Stimulated activated naive CD8-positive, alpha-beta T cell treated with anti-CD3 and anti-CD28 coated beads, Interleukin-15, amount 100 ng/mL, for 72 hours (primary cell): ENCODE measurements around the gene AFF3.

ENCODE experiments used
- ATAC-seq: fragments of 150-1000 bp; cut with Tn5 transposase; 2 replicates; pipeline ENCODE4 v1.10.0; 2021; ENCODE audit warnings: mild to moderate bottlenecking, moderate library complexity
- DNase-seq, 2 donors: peaks; one replicate each; pipeline ENCODE4 v3.0.0; 2021 to 2022
- H3K27ac Mint-ChIP-seq, 2 donors: one replicate each; pipeline ENCODE4 v1.8.0; 2022; ENCODE audit warnings: mild to moderate bottlenecking in 2 of 2, mixed read lengths in 2 of 2, moderate library complexity in 2 of 2
- H3K27me3 Mint-ChIP-seq: one replicate; pipeline ENCODE4 v1.8.0; 2022; ENCODE audit warnings: mixed read lengths
- H3K4me1 Mint-ChIP-seq: one replicate; pipeline ENCODE4 v1.8.0; 2022; ENCODE audit warnings: mild to moderate bottlenecking, mixed read lengths
- H3K4me3 Mint-ChIP-seq, 2 donors: one replicate each; pipeline ENCODE4 v1.8.0; 2022; ENCODE audit warnings: mild to moderate bottlenecking in 2 of 2, mixed read lengths in 2 of 2, moderate library complexity in 1 of 2
- H3K9me3 Mint-ChIP-seq, 2 donors: one replicate each; pipeline ENCODE4 v1.8.0; 2022; ENCODE audit warnings: mixed read lengths in 2 of 2

The AFF3 gene

DNA sequence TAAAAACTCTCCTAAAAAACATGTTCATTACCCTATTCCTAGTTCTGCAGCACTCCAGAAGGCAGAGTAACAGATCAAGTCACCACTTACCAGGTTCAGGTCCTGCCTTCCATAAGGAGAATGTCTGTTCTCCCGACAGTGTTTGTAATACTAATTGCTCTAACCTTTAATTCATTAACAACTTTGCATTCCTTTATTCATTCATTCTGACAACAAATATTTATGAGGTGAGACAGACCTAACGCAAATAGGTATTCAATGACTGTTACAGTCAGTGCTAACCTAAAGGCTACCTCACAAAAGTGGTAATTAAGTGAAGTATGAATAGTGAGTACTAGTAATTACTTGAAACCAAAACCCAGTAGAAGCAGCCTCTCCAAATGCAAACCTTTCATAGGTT lies 224.0 kb downstream of the AFF3 start:
- H3K4me3 Mint-ChIP-seq = no peak overlapping the region
- H3K27ac Mint-ChIP-seq = no peak overlapping the region
- H3K9me3 Mint-ChIP-seq = no peaks in the 10 kb centered on the region
- no peaks in the 10 kb centered on the region for H3K4me1 Mint-ChIP-seq
- H3K27me3 Mint-ChIP-seq = no peaks in the 10 kb centered on the region
- no peak for DNase-seq
- no peak for ATAC-seq

DNA sequence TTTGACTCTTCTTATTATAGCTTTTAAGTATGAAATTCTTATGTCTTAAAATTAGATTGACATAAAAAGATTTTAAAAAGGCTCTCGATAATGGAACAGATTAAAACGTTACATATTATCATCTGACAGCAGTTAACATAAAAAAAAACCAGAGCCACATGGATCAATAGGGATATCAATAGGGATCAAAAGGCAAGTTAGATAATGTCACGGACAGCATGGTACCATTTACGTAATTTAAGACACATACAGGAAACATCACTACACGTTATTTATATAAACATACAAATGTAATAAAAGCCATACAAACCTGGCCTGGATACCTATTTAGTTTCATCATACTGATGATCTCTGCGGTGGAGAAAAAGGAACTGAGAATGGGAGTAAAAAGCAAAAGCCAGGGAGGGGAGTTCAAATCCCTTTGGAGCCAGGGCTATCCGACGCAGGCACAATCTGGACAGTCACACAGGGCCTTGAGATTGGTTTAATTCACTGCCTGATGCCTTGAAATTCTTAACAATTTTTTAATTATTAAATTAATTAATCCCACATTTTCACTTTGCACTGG lies 227.2 kb downstream of the AFF3 start:
- no peak for ATAC-seq
- no peak overlapping the region for H3K4me3 Mint-ChIP-seq

DNA sequence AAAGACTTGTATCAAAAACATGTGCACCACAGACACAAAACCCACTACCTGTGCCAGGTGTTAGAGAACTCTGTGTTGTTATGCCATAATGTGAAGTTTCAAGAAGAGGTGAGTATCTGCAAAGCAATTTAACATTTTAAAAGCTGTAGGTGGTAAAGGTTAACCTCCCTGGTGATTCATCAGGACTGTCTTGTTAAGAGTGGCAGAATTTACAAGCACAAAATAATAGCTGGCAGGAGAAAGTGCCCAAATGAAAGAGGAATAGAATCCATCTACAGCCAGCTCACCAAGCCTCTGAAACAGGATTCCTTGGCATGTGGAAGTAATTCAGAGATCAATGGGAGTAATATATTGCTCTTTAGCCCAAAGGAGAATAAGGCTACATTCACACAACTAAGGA lies 230.7 kb downstream of the AFF3 start:
- no peaks in the 10 kb centered on the region for H3K27me3 Mint-ChIP-seq
- H3K4me3 Mint-ChIP-seq = no peak overlapping the region
- no peak overlapping the region for H3K27ac Mint-ChIP-seq
- no peaks in the 10 kb centered on the region for H3K9me3 Mint-ChIP-seq
- no peaks in the 10 kb centered on the region for H3K4me1 Mint-ChIP-seq
- ATAC-seq (no peak), DNase-seq (no peak)

More for the DNA sequence above, 227.2 kb downstream of the AFF3 start:
- H3K9me3 Mint-ChIP-seq = no peaks in the 10 kb centered on the region
- no peak for DNase-seq
- H3K4me1 Mint-ChIP-seq = no peaks in the 10 kb centered on the region
- no peak overlapping the region for H3K27ac Mint-ChIP-seq
- H3K27me3 Mint-ChIP-seq = no peaks in the 10 kb centered on the region

DNA sequence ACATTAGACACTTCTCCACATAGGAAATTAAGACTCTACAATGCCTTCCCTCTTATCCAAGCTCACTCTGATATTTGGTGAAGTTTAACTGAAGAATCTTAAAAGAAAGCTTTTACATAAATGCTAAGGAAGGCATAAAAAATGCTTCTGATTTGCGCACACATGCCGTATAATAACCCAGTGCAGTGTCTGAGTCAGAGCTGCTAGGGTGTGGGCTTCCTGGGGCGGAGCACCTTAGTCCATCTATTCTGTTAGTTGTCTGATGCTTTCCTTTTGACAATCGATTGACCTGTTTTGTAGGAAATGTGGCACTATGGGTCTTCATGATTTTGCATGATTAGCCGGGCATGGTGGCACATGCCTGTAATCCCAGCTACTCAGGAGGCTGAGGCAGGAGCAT lies 231.5 kb downstream of the AFF3 start:
- H3K27me3 Mint-ChIP-seq = peaks cover 5% of the 10 kb centered on the region
- no peaks in the 10 kb centered on the region for H3K9me3 Mint-ChIP-seq
- ATAC-seq (no peak), DNase-seq (no peak)
- no peak overlapping the region for H3K4me3 Mint-ChIP-seq
- H3K27ac Mint-ChIP-seq = no peak overlapping the region
- no peaks in the 10 kb centered on the region for H3K4me1 Mint-ChIP-seq

DNA sequence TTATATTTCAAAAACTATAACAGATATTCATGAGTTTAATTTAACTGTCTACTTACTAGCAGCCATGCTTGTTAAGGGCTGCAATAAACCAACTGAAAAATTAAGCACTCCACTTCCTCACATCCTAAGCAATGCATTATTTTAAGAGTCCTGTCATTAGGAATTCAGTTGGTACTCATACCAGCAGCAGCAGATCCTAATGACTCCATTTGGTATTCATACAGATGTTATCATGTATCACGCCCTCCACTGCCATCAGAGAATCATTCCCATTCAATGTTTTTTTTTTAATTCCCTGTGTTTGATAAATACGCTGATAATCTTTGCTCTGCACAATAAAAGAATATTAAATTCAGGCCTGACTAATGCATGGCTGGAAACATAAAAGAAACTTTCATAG lies 236.8 kb downstream of the AFF3 start:
- ATAC-seq = no peak
- Mint-ChIP-seq H3K9me3 (no peaks in the 10 kb centered on the region), H3K27ac (no peak overlapping the region), H3K4me3 (no peak overlapping the region), H3K4me1 (no peaks in the 10 kb centered on the region), H3K27me3 (peaks cover 11% of the 10 kb centered on the region)
- DNase-seq = no peak

DNA sequence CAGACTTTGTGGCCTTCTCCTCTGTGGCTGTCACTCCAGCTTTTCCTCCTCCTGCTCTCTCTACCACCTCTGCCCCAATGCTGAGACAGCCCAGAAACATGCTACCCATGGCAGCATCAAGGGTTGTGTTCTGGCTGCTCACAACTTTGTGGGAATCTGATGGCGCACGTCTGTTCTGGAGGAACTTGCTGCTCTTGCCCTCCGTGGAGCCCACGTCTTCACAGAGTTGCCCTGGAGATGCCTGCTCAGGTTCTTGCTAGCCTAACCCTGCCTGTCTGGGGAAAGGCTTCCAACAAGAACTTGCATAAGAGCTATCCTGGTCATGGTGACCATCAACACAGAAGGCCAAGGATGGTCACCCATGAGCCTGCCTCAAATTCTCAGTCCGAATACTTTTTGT lies 237.4 kb downstream of the AFF3 start:
- no peak overlapping the region for H3K27ac Mint-ChIP-seq
- ATAC-seq = no peak

DNA sequence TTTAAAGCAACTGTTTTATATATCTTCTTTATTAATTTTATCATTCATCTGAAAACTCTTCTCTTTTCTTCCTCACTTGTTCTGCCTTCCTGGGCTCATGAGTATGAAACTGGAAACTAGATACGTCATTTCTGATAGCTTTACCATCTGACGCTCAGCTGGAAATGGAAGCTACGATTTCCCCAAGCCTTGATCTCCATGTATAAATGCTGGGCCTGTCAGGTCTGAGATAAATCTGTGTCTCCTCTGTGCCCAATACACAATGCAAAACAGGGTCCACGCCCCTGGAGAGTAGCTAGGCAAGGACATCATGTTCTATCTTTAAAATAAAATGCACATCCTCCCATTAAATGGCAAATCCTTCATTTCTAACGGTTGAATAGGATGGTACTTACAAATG lies 238.4 kb downstream of the AFF3 start:
- Mint-ChIP-seq H3K27ac (no peak overlapping the region), H3K4me3 (no peak overlapping the region), H3K9me3 (no peaks in the 10 kb centered on the region), H3K27me3 (peaks cover 11% of the 10 kb centered on the region), H3K4me1 (no peaks in the 10 kb centered on the region)
- no peak for DNase-seq
- ATAC-seq = no peak

More for the DNA sequence above, 237.4 kb downstream of the AFF3 start:
- H3K4me3 Mint-ChIP-seq = no peak overlapping the region
- H3K4me1 Mint-ChIP-seq = no peaks in the 10 kb centered on the region
- peaks cover 11% of the 10 kb centered on the region for H3K27me3 Mint-ChIP-seq
- no peak for DNase-seq
- no peaks in the 10 kb centered on the region for H3K9me3 Mint-ChIP-seq

DNA sequence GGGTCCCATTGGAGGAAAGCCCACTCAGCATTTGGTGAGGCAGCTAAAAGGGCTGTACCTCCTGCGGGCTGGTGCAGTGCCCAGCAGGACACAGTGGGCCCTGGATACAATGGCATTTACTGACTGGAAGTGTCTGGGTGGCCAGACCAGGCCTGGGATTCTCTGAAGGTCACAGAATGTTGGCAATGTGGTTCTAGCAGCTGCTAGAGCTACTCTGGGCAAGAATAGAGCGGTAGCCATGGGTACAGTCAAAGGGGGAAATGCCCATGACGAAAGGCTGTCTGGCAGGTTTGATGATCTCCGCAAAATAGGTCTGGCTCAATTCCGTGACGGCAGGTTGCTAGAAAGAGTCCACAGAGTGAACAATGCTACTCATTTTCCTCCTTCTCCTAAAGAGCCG lies 241.8 kb downstream of the AFF3 start:
- DNase-seq (no peak), ATAC-seq (no peak)
- no peak overlapping the region for H3K4me3 Mint-ChIP-seq
- no peaks in the 10 kb centered on the region for H3K9me3 Mint-ChIP-seq
- H3K27me3 Mint-ChIP-seq = peaks cover 10% of the 10 kb centered on the region
- no peak overlapping the region for H3K27ac Mint-ChIP-seq
- H3K4me1 Mint-ChIP-seq = no peaks in the 10 kb centered on the region

DNA sequence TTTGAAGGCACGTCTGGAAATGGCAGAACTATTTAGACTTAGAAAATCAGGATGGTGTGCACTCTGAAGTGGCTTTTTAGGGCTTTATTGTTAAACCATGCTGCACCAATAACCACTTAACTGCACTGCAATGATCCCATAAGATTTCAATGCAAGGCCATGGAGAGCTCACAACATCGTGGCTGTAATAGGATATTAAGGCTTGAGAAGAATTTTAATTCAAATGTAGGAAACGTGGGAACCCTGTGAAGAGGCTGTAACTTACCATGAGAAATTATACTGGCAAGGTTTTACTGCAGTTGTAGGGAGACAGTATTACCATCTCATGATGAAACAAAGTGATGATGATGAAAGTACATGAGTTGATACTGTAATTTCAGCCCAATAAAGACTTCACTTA lies 242.5 kb downstream of the AFF3 start:
- Mint-ChIP-seq H3K4me3 (no peak overlapping the region), H3K9me3 (no peaks in the 10 kb centered on the region), H3K27me3 (peaks cover 8% of the 10 kb centered on the region), H3K4me1 (no peaks in the 10 kb centered on the region), H3K27ac (no peak overlapping the region)
- no peak for ATAC-seq
- no peak for DNase-seq

DNA sequence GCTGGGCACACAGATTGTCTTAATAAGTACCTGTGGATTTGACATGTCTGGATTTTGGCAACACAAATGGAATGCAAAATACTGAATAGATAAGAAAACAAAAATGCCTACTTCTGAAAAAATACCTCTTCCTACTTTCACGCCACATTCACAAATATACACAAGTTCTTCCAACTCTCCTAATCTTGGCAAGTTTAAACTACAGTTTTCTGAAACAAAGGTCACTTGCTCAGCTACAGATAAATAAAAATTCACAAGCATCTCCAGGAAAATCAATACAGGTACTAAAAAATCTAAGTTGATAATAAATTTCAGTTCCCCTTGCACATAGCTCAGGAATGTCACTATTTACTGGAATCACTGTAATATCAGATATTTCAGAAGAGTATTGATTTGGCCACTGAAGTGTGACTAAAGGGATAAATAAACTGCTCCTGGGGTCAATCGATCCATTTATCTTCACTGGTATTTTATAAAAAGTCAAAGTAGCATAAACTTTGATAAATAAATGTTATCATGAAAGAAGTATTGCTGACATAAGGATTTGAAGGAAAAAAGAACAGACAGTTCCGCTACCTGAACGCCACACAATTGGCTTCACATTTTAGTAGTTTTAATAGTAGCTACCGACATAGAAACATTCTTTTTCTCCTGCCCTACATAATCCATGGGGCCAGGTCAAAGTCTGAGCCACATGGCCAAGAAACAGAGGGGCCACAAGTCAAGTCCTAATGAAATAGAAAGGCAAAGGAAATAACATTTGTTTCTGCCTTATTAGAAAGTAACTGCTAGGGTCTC lies 243.1 kb downstream of the AFF3 start:
- Mint-ChIP-seq H3K27ac (no peak overlapping the region), H3K9me3 (no peaks in the 10 kb centered on the region), H3K27me3 (peaks cover 8% of the 10 kb centered on the region), H3K4me1 (no peaks in the 10 kb centered on the region), H3K4me3 (no peak overlapping the region)
- DNase-seq (no peak), ATAC-seq (no peak)

DNA sequence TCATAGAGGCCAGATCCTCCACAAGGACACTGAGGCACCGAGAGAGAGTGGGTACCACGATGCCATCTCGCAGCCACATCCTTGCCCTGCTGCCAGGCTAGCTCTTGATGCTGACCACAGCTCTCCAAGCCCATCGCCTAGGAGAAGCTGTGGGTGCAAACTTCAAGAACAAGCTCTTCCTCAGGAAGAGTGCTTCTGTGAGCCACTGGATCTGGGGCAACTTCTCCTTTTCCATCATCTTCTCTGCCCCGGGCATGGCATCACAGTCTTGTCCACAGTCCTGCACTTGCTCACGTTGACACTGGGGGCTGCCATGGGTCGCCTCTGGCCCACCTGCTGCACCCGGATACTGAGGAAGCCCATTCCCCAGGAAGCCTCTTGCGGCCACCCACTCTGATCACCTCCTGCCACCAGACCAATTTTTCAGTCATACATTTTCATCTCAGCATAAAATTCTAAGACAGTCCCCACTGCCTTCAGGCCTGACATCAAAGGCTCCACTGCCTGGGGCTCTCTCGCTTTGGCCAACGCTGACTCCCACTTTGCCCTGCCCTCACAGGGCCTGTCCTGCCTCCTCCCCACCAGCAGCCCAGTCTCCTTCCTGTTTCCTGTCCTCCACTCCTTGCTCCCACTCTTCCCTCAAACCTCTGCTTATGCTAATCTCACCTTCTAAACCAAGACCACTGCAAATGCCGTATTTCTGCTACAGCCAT lies 243.9 kb downstream of the AFF3 start:
- H3K9me3 Mint-ChIP-seq = no peaks in the 10 kb centered on the region
- ATAC-seq (no peak), DNase-seq (no peak)
- no peak overlapping the region for H3K4me3 Mint-ChIP-seq
- no peaks in the 10 kb centered on the region for H3K4me1 Mint-ChIP-seq
- peaks cover 8% of the 10 kb centered on the region for H3K27me3 Mint-ChIP-seq
- no peak overlapping the region for H3K27ac Mint-ChIP-seq

DNA sequence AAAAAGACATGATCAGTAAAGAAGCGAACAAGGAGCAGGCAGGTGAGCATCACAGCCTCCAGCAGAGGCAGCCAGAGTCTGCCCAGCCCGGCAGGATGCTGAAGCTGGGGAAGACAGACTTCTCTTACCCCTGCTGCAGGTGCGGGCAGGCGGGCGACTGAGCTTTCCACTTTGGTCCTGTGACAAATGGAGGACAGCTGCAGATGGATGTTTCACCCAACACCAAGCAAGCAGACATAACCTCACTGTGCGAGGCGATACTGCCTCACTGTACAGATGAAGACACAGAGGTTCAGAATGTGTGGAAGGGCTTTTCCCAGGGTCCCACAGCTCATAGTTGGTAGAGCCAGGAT lies 251.0 kb downstream of the AFF3 start:
- H3K4me3 Mint-ChIP-seq = no peak overlapping the region
- no peaks in the 10 kb centered on the region for H3K9me3 Mint-ChIP-seq
- ATAC-seq = no peak
- H3K27ac Mint-ChIP-seq = no peak overlapping the region
- H3K4me1 Mint-ChIP-seq = no peaks in the 10 kb centered on the region
- DNase-seq = no peak
- no peaks in the 10 kb centered on the region for H3K27me3 Mint-ChIP-seq

DNA sequence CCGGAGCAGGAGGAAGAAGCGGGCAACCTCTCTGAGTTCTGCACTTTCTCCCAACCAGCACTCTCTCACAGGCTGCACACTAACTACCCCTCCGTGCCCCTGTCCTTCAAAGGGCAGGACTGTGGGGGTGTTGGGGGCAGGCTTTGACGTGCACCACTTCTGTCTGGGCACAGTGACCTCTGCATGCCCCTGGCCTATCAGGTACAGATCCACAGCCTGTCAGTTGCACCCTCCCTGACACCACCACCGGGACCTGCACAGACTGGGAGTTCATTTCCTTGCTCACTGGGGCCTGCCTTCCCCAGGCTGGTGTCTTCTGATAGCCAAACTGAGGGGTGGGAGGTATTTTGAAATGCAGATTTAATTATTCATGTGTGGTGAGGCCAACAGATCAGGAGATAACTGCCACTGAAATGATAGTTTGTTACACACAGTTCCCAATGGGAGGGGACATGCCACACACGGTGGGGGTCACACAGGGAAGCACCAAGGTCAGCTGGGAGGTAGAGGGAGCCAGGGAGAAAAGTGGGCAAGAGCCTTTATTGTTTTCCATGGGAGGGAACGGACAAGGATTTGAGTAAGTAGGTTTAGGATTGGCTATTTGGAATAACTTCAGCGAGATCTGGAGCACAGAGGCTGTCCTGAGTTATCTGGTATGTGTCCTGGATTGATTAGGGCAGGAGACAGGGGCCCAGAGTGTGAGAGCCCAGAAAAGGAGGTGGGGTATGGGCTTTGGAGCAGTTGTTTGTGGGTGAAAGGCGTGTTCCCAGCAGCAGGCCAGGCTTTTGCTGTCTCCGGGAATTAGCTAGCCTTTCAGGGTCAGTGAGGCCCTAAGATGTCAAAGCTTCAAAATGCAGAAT lies 251.6 kb downstream of the AFF3 start:
- no peaks in the 10 kb centered on the region for H3K9me3 Mint-ChIP-seq
- DNase-seq (no peak), ATAC-seq (no peak)
- no peak overlapping the region for H3K4me3 Mint-ChIP-seq
- no peaks in the 10 kb centered on the region for H3K27me3 Mint-ChIP-seq
- H3K4me1 Mint-ChIP-seq = no peaks in the 10 kb centered on the region
- H3K27ac Mint-ChIP-seq = peak overlapping the region in 1 of 2 donors; percentile 34

DNA sequence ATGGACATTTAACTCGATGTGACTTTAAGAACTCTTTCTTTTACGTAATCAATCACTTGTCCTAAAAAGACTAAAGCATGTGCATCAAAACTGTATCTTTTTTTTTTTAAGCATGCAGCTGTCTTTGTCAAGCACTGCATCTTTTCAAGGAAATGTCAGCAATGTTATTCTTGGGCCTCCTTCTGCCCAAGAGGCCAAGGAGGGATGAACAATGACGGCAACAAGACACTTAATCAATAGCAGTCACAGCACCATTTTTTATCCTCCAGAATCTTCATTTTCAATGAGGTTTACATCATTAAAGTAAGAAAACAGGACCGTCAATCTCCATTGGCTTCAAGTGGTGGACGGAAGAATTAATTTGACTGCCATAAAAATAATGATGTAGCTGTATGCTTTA lies 253.8 kb downstream of the AFF3 start:
- no peaks in the 10 kb centered on the region for H3K4me1 Mint-ChIP-seq
- DNase-seq = no peak
- no peaks in the 10 kb centered on the region for H3K9me3 Mint-ChIP-seq

DNA sequence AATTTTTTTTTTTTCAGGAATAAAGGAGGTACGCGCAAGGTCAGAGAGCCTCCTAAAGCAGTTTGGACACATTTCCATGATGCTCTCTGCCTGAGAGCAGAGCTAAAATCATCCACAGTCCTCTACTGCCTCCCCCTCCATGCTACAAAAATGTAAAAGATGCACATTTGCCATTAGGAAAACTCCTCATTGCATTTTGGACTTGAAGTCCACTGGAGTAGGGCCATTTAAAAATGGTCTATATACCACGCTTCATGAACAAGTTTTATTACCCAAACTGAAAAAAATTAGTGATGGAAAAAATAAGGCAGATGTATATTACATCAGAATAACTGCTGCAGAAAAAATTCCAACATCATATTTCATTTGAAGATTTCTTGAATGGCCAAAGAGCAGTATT lies 256.0 kb downstream of the AFF3 start:
- no peak for ATAC-seq
- H3K27me3 Mint-ChIP-seq = no peaks in the 10 kb centered on the region

More for the DNA sequence above, 253.8 kb downstream of the AFF3 start:
- no peak overlapping the region for H3K27ac Mint-ChIP-seq
- H3K27me3 Mint-ChIP-seq = no peaks in the 10 kb centered on the region
- no peak overlapping the region for H3K4me3 Mint-ChIP-seq
- no peak for ATAC-seq

DNA sequence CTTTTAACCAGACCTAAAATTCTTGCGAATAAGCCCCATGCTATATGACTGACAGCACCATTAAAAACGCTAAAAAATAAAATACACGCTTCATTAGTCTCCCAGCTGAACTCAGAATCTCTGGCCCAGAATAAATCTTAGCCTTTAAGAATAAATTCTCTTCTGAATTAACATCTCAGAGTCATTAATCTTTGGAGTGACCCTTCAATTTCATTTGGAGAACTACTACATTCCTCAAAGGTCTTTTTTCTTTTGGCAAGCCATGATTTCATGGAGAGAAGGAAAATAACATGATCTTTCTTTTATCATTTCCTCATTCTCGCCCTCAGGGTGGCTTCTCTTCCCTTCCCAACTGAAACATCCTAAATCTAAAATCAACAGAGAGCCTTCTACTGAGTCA lies 259.0 kb downstream of the AFF3 start:
- no peak overlapping the region for H3K4me3 Mint-ChIP-seq
- H3K4me1 Mint-ChIP-seq = no peaks in the 10 kb centered on the region
- peak overlapping the region in 1 of 2 donors; percentile 17 for H3K27ac Mint-ChIP-seq
- DNase-seq = no peak
- no peak for ATAC-seq
- no peaks in the 10 kb centered on the region for H3K9me3 Mint-ChIP-seq
- H3K27me3 Mint-ChIP-seq = no peaks in the 10 kb centered on the region

More for the DNA sequence above, 256.0 kb downstream of the AFF3 start:
- H3K9me3 Mint-ChIP-seq = no peaks in the 10 kb centered on the region
- no peak overlapping the region for H3K27ac Mint-ChIP-seq
- no peaks in the 10 kb centered on the region for H3K4me1 Mint-ChIP-seq
- DNase-seq = no peak
- no peak overlapping the region for H3K4me3 Mint-ChIP-seq
